ENCODE measurements around the gene ATP12A.

- TF ChIP-seq CTCF (IDR thresholded peaks at IDR 0.05) (peak in 1 of 12 donors; percentile 7), POLR2A (IDR thresholded peaks at IDR 0.05) (no peak)
Observed at GRCh38 chr13:24680258-24680920, at the start of gene ATP12A.

Measured in heart left ventricle (tissue), 13 donors.